Panc1 (cell line): ENCODE data around the gene OLFML2A.

Experiments
- TF ChIP-seq, protein P1 (sequence below), 2 experiments: IDR thresholded peaks; 2 replicates each; pipeline ENCODE4 v1.6.1; 2011 to 2012; ENCODE audit warnings: low read depth in 2 of 2, control low read depth in 1 of 2, low read length in 1 of 2, mild to moderate bottlenecking in 1 of 2, moderate library complexity in 1 of 2; ENCODE audit not compliant: insufficient read depth in 1 of 2
- TF ChIP-seq, protein P2 (sequence below): fragments of 450-650 bp; IDR thresholded peaks from 2 replicates; pipeline ENCODE4 v1.5.1; 2017; ENCODE audit warnings: mild to moderate bottlenecking

DNA sequence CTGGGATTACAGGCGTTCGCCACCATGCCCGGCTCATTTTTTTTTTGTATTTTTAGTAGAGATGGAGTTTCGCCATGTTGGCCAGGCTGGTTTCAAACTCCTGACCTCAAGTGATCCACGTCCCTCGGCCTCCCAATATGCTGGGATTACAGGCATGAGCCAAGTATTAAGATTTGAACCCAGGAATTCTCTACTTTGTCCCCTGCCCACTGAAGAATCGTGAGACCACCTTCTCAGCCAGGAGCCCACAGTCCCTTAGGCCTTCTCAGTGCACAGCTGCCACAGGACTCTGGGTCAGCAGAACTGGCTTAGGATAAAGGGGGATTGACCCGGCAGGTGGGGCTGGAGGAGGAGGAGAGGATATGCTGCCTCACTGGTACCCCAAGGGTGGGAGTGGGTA, 13.4 kb downstream of the OLFML2A start:
- TF ChIP-seq, protein P1, sequence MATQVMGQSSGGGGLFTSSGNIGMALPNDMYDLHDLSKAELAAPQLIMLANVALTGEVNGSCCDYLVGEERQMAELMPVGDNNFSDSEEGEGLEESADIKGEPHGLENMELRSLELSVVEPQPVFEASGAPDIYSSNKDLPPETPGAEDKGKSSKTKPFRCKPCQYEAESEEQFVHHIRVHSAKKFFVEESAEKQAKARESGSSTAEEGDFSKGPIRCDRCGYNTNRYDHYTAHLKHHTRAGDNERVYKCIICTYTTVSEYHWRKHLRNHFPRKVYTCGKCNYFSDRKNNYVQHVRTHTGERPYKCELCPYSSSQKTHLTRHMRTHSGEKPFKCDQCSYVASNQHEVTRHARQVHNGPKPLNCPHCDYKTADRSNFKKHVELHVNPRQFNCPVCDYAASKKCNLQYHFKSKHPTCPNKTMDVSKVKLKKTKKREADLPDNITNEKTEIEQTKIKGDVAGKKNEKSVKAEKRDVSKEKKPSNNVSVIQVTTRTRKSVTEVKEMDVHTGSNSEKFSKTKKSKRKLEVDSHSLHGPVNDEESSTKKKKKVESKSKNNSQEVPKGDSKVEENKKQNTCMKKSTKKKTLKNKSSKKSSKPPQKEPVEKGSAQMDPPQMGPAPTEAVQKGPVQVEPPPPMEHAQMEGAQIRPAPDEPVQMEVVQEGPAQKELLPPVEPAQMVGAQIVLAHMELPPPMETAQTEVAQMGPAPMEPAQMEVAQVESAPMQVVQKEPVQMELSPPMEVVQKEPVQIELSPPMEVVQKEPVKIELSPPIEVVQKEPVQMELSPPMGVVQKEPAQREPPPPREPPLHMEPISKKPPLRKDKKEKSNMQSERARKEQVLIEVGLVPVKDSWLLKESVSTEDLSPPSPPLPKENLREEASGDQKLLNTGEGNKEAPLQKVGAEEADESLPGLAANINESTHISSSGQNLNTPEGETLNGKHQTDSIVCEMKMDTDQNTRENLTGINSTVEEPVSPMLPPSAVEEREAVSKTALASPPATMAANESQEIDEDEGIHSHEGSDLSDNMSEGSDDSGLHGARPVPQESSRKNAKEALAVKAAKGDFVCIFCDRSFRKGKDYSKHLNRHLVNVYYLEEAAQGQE (IDR thresholded peaks at IDR 0.05; ENCODE audit: insufficient read depth in 1 of 2, low read depth in 2 of 2, low read length in 1 of 2), result no peak
- TF ChIP-seq, protein P2, sequence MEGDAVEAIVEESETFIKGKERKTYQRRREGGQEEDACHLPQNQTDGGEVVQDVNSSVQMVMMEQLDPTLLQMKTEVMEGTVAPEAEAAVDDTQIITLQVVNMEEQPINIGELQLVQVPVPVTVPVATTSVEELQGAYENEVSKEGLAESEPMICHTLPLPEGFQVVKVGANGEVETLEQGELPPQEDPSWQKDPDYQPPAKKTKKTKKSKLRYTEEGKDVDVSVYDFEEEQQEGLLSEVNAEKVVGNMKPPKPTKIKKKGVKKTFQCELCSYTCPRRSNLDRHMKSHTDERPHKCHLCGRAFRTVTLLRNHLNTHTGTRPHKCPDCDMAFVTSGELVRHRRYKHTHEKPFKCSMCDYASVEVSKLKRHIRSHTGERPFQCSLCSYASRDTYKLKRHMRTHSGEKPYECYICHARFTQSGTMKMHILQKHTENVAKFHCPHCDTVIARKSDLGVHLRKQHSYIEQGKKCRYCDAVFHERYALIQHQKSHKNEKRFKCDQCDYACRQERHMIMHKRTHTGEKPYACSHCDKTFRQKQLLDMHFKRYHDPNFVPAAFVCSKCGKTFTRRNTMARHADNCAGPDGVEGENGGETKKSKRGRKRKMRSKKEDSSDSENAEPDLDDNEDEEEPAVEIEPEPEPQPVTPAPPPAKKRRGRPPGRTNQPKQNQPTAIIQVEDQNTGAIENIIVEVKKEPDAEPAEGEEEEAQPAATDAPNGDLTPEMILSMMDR, result no peak
